GM12875 (cell line): ENCODE results near the gene EXOC6B.
"Not testable (repeated sequence)": the region's sequence is repeated elsewhere in the genome, so short reads cannot be mapped to it uniquely, and the experiment has no call there.

Source experiments
- H3K4me3 ChIP-seq: one replicate; pipeline ENCODE4 v1.5.1; 2011; ENCODE audit warnings: low read depth, low read length, control low read depth
- CTCF ChIP-seq: IDR thresholded peaks from 2 replicates; pipeline ENCODE4 v1.5.1; 2011; ENCODE audit warnings: low read depth, mild to moderate bottlenecking, control low read depth, inconsistent platforms, low read length, moderate library complexity, borderline replicate concordance; ENCODE audit not compliant: insufficient read depth

The EXOC6B gene

DNA sequence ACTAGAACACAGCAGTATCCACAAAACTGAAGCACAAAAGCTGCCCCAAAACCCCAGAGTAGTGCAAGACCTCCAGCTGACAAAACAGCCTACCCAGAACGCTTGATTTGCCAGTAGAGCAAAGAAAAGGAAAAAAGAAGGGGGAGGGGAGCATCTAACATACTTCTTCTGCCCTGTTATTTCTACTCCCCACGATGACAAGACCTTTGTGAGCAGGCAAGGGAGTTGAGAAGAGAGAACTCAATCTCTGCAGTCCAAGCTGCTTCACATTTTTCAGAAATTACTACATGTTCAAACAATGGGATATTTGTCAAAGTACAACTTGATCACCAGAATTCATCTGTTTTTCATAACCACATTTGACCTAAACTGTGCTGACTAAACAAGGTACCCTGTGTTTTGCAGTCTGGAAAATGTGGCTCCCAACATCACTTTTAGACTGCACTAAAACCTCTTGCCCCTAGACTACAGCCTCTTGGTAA lies 286.7 kb downstream of the EXOC6B start:
- no peak for TF ChIP-seq CTCF
- H3K4me3 ChIP-seq, result no peak overlapping the region

- no peak for TF ChIP-seq CTCF
- H3K4me3 ChIP-seq, result no peak overlapping the region
Measured at GRCh38 chr2:72538486-72538885, 287.3 kb downstream of the EXOC6B start.

DNA sequence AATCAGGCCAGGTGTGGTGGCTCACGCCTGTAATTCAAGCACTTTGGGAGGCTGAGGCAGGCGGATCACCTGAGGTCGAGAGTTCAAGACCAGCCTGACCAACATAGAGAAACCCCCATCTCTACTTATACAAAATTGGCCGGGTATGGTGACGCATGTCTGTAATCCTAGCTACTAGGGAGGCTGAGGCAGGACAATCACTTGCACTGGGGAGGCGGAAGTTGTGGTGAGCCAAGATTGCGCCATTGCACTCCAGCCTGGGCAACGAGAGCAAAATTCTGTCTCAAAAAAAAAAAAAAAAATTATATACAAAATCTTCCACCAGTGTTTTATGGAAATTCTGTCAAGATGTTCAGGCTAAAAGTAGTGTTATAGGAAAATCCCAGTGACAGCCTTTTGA lies 290.2 kb downstream of the EXOC6B start:
- not testable (repeated sequence) for H3K4me3 ChIP-seq

DNA sequence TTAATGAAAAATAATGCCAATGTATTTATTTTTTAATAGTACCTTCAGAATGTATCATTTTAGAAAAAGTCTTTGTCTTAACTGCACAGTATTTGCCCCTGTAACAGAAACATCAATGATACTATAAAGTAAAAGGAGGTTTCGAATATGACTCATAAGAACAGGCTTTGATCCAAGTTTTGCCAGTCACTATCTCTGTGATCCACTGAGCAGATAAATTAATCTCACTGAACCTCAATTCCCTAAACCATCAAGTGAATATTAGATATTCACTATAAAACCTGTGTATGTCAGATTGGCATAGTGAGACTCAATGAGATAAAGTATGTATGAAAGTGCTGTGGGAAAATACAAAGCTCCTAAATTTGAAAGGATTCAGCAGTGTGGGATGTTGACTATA lies 292.1 kb downstream of the EXOC6B start:
- H3K4me3 ChIP-seq, result no peak overlapping the region

GRCh38 chr2:72527424-72527823 lies 298.4 kb downstream of the EXOC6B start:
- H3K4me3 ChIP-seq, result no peak overlapping the region
- TF ChIP-seq CTCF, result no peak

More for the DNA sequence above, 292.1 kb downstream of the EXOC6B start:
- no peak for TF ChIP-seq CTCF

DNA sequence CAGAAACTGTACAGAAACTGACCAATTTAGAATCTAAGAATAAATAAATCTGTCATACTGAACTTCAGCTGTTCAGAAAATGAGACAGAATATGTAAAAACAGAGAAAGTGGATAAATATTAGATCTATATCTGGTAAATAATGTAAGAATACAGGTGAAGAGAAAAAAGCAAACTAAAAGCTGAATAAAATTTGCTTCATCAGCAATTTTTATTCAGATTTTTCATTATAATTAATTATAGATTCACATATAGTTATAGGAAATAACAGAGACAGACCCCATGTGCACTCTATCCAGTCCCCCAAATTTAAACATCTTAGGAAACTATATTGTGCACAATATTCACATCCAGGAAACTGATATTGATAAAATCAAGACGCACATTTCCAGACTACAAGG lies 299.2 kb downstream of the EXOC6B start:
- no peak for TF ChIP-seq CTCF
- no peak overlapping the region for H3K4me3 ChIP-seq

DNA sequence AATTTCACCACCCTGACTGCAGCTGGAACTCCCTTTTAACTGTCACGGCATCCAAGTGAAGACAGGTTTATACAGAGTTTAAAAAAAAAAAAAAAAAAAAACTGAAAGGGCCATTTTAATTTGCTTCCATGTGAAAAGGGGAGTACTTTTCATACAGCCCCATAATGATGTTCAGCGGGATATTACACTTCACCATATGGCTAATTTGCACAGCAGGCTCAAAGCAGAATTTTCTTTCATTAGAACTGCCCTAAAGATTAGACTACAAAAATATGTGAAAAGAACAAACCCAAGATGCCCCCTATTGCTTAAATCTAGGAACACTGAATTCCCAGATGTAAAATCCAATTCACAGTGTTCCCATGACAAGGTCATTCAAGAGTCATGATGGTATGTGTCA lies 301.8 kb downstream of the EXOC6B start:
- no peak for TF ChIP-seq CTCF
- H3K4me3 ChIP-seq, result no peak overlapping the region

- H3K4me3 ChIP-seq, result no peak overlapping the region
- TF ChIP-seq CTCF, result no peak
Measured at GRCh38 chr2:72515696-72516095, 310.1 kb downstream of the EXOC6B start.
